Neuronal stem cell (in vitro differentiated cells): ENCODE measurements around the gene C3orf70.

ENCODE experiments used
- DNase-seq: peaks from one replicate; pipeline ENCODE4 v3.0.0-alpha.2; 2013; ENCODE audit warnings: low spot score
- H2AFZ ChIP-seq: one replicate; pipeline ENCODE4 v1.6.1; 2013; ENCODE audit warnings: mild to moderate bottlenecking, low read length, inconsistent platforms
- H2AK5ac ChIP-seq: 2 replicates; pipeline ENCODE4 v1.6.1; 2013; ENCODE audit warnings: low read depth, mild to moderate bottlenecking, inconsistent platforms, low read length, moderate library complexity, mixed read lengths
- H2BK120ac ChIP-seq: 2 replicates; pipeline ENCODE4 v1.6.1; 2013; ENCODE audit warnings: low read depth, mild to moderate bottlenecking, inconsistent platforms, low read length, moderate library complexity, mixed read lengths
- H2BK12ac ChIP-seq: one replicate; pipeline ENCODE4 v1.6.1; 2013; ENCODE audit warnings: low read length, inconsistent platforms
- H2BK15ac ChIP-seq: 2 replicates; pipeline ENCODE4 v1.6.1; 2013; ENCODE audit warnings: mild to moderate bottlenecking, low read length, inconsistent platforms, mixed read lengths
- H2BK5ac ChIP-seq: one replicate; pipeline ENCODE4 v1.6.1; 2013; ENCODE audit warnings: inconsistent platforms, mild to moderate bottlenecking, low read length, moderate library complexity
- H3K14ac ChIP-seq: one replicate; pipeline ENCODE4 v1.6.1; 2013; ENCODE audit warnings: low read length, inconsistent platforms
- H3K18ac ChIP-seq: 2 replicates; pipeline ENCODE4 v1.6.1; 2013; ENCODE audit warnings: low read length, inconsistent platforms
- H3K23ac ChIP-seq: 2 replicates; pipeline ENCODE4 v1.6.1; 2013; ENCODE audit warnings: low read depth, mild to moderate bottlenecking, mixed read lengths, low read length, inconsistent platforms; ENCODE audit not compliant: poor library complexity
- H3K27ac ChIP-seq: replicated peaks from 3 replicates; pipeline ENCODE4 v1.5.1; 2013; ENCODE audit warnings: low read length, inconsistent platforms
- H3K27me3 ChIP-seq, 3 experiments: 2 replicates each; pipeline ENCODE4 v1.6.1; 2013; ENCODE audit warnings: low read length in 3 of 3, mild to moderate bottlenecking in 2 of 3, inconsistent platforms in 1 of 3, low read depth in 1 of 3, mixed read lengths in 1 of 3, moderate library complexity in 1 of 3; ENCODE audit not compliant: control insufficient read depth in 3 of 3, insufficient read depth in 3 of 3
- H3K36me3 ChIP-seq, 2 donors: replicated peaks in 1 of 2; 2 replicates each; pipeline ENCODE4 v1.6.1; 2013; ENCODE audit warnings: low read length in 2 of 2; ENCODE audit not compliant: control insufficient read depth in 2 of 2, insufficient read depth in 2 of 2
- H3K4ac ChIP-seq: 2 replicates; pipeline ENCODE4 v1.6.1; 2013; ENCODE audit warnings: inconsistent platforms, mild to moderate bottlenecking, low read length, moderate library complexity
- H3K4me1 ChIP-seq, 2 donors: 1 replicate in 1 of 2; 2 replicates in 1 of 2; pipeline ENCODE4 v1.6.1; 2013; ENCODE audit warnings: low read length in 2 of 2, low read depth in 1 of 2; ENCODE audit not compliant: control insufficient read depth in 2 of 2, insufficient read depth in 1 of 2
- H3K4me2 ChIP-seq: one replicate; pipeline ENCODE4 v1.6.1; 2013; ENCODE audit warnings: mild to moderate bottlenecking, low read length, inconsistent platforms; ENCODE audit not compliant: insufficient read depth, poor library complexity, severe bottlenecking
- H3K4me3 ChIP-seq, 2 donors: 2 replicates each; pipeline ENCODE4 v1.5.1; 2013; ENCODE audit warnings: low read length in 2 of 2, mild to moderate bottlenecking in 2 of 2, inconsistent platforms in 1 of 2, moderate library complexity in 1 of 2
- H3K79me1 ChIP-seq: one replicate; pipeline ENCODE4 v1.6.1; 2013; ENCODE audit warnings: low read depth, mild to moderate bottlenecking, inconsistent platforms, low read length, moderate library complexity
- H3K9ac ChIP-seq: one replicate; pipeline ENCODE4 v1.6.1; 2013; ENCODE audit warnings: mild to moderate bottlenecking, low read depth, low read length, inconsistent platforms; ENCODE audit not compliant: poor library complexity
- H3K9me3 ChIP-seq, 2 donors: replicated peaks in 1 of 2; 2 replicates each; pipeline versions ENCODE3 to v1.6.1; 2013; ENCODE audit warnings: low read length in 2 of 2, mild to moderate bottlenecking in 2 of 2, inconsistent platforms in 1 of 2, low read depth in 1 of 2, mixed read lengths in 1 of 2, moderate library complexity in 1 of 2; ENCODE audit not compliant: control insufficient read depth in 2 of 2, insufficient read depth in 1 of 2
- H4K8ac ChIP-seq: one replicate; pipeline ENCODE4 v1.6.1; 2013; ENCODE audit warnings: low read depth, mild to moderate bottlenecking, inconsistent platforms, low read length, moderate library complexity
- H4K91ac ChIP-seq: one replicate; pipeline ENCODE4 v1.6.1; 2013; ENCODE audit warnings: low read length, low read depth, mild to moderate bottlenecking, inconsistent platforms; ENCODE audit not compliant: poor library complexity
- WGBS, 2 donors: extraction: QIAGEN DNeasy Blood & Tissue Kit; methylation state at CpG; one replicate each; pipeline ENCODE4 v1.1.7; 2013; ENCODE audit warnings: missing lambda C conversion rate in 2 of 2, mixed read lengths in 1 of 2; ENCODE audit not compliant: insufficient read length in 2 of 2, insufficient replicate concordance in 1 of 2; ENCODE audit errors: extremely low coverage in 2 of 2; 5-methylcytosine and 5-hydroxymethylcytosine counted together

The C3orf70 gene

DNA sequence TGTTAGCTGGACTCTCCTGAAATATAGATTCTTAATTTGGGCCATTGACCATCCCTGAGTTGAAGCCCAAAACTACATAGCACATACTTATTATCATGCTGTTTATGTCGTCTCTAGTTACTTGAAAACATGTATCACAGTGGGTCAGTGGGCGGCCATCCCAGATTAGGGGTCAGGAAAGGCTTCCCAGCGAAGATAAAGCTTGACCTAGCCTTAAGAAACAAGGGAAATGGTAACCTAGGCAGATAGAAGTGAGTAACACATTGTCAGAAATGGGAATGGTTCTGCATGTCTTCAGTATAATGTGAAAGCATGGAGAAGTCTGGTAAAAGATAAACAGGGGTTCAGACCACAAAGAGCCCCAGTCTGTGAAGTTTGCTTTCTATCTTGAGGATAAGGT, 124.7 kb downstream of the C3orf70 start:
- Histone ChIP-seq H2BK120ac (no peak overlapping the region), H3K4me2 (no peak overlapping the region), H2BK5ac (no peak overlapping the region), H3K18ac (no peak overlapping the region), H3K4me1 (peaks cover 0 to 4% of the 10 kb centered on the region in 2 donors), H3K14ac (no peak overlapping the region), H2AFZ (no peak overlapping the region), H4K91ac (no peak overlapping the region), H3K4me3 (no peak overlapping the region), H3K9me3 (no peaks in the 10 kb centered on the region), H3K79me1 (no peaks in the 10 kb centered on the region), H2BK15ac (no peak overlapping the region), H4K8ac (no peak overlapping the region), H3K36me3 (no peaks in the 10 kb centered on the region), H3K9ac (no peak overlapping the region), H2BK12ac (no peak overlapping the region), H3K27ac (no peak overlapping the region), H3K27me3 (no peaks in the 10 kb centered on the region), H3K4ac (no peak overlapping the region), H3K23ac (no peak overlapping the region), H2AK5ac (no peak overlapping the region)
- no CpG with 5 or more reads among the region's 3 CpGs for WGBS, 2 donors
- DNase-seq: no peak
